ENCODE measurements around the gene KCTD18. TPM values are rescaled to one million over a fixed set of nuclear protein-coding genes. Genes with fewer than 3 reads are reported as not detected.

The KCTD18 gene
- total RNA-seq, 1 donor from 2014 or later: 18.5 TPM

- Mint-ChIP-seq H3K4me1 (peaks cover 29% of the 10 kb centered on the region), H3K36me3 (ENCODE audit: low read depth) (no peaks in the 10 kb centered on the region), H3K4me3 (no peak overlapping the region), H3K27ac (no peak overlapping the region), H3K9me3 (no peaks in the 10 kb centered on the region), H3K27me3 (no peaks in the 10 kb centered on the region)
- intact Hi-C loops (cut with micrococcal nuclease): loop anchor here (1.0 to 5.0 kb wide), 2 partner anchors 14 to 98 kb away; no protein-coding TSS in a partner anchor
- TF ChIP-seq, protein P1, sequence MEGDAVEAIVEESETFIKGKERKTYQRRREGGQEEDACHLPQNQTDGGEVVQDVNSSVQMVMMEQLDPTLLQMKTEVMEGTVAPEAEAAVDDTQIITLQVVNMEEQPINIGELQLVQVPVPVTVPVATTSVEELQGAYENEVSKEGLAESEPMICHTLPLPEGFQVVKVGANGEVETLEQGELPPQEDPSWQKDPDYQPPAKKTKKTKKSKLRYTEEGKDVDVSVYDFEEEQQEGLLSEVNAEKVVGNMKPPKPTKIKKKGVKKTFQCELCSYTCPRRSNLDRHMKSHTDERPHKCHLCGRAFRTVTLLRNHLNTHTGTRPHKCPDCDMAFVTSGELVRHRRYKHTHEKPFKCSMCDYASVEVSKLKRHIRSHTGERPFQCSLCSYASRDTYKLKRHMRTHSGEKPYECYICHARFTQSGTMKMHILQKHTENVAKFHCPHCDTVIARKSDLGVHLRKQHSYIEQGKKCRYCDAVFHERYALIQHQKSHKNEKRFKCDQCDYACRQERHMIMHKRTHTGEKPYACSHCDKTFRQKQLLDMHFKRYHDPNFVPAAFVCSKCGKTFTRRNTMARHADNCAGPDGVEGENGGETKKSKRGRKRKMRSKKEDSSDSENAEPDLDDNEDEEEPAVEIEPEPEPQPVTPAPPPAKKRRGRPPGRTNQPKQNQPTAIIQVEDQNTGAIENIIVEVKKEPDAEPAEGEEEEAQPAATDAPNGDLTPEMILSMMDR (IDR thresholded peaks at IDR 0.05): no peak
- ChIA-PET CTCF (interaction anchor here (0.5 to 3.0 kb wide), 4 partner anchors 9 to 1196 kb away, joined by 3 to 16 read pairs (median 10); no protein-coding TSS in a partner anchor), POLR2A (interaction anchor here (1.2 kb wide), 1 partner anchor 14 kb away, joined by 5 read pairs; no protein-coding TSS in a partner anchor)
- DNase-seq (no peak), ATAC-seq (ENCODE audit: low read depth) (no peak)
Measured at GRCh38 chr2:200470230-200470629, 39.6 kb downstream of the KCTD18 start.

DNA sequence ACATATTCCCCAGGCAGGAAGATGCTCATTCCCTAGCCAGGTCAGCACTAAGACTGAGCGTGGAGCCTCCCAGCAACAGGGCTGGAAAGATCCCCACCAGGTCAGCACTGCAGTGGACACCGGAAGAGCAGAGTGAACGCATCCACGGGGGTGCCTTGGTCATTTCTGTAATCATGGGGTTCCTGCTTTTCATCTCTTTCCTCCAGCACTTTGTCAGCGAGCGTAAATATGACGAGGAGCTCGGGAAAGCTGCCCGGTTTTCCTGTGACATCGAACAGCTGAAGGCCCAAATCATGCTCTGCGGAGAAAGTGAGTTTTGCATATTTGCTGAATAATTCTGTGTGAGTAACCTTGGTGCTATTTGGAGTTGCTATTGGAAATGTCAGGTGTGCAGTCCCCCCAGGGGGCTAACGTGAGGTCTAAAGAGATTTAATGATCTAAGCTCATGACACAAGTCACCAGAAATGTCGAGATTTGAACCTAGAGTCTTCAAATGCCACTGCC is 40.1 kb downstream of the KCTD18 start:
- CTCF ChIA-PET: interaction anchor here (2.1 to 3.0 kb wide), 3 partner anchors 8 to 490 kb away, joined by 6 to 16 read pairs (median 13); no protein-coding TSS in a partner anchor
- peaks cover 29% of the 10 kb centered on the region for H3K4me1 Mint-ChIP-seq
- DNase-seq: no peak
- H3K27ac Mint-ChIP-seq: no peak overlapping the region
- no peaks in the 10 kb centered on the region for H3K36me3 Mint-ChIP-seq (ENCODE audit: low read depth)
- H3K4me3 Mint-ChIP-seq: no peak overlapping the region
- POLR2A ChIA-PET: interaction anchor here (1.2 kb wide), 1 partner anchor 13 kb away, joined by 5 read pairs; no protein-coding TSS in a partner anchor
- H3K9me3 Mint-ChIP-seq: no peaks in the 10 kb centered on the region
- TF ChIP-seq, protein P1 (IDR thresholded peaks at IDR 0.05): no peak
- no peaks in the 10 kb centered on the region for H3K27me3 Mint-ChIP-seq
- no peak for ATAC-seq (ENCODE audit: low read depth)
- intact Hi-C loops (cut with micrococcal nuclease): loop anchor here (1.0 to 5.0 kb wide), 3 partner anchors 13 to 162 kb away; partner anchors contain the start of gene SPATS2L

DNA sequence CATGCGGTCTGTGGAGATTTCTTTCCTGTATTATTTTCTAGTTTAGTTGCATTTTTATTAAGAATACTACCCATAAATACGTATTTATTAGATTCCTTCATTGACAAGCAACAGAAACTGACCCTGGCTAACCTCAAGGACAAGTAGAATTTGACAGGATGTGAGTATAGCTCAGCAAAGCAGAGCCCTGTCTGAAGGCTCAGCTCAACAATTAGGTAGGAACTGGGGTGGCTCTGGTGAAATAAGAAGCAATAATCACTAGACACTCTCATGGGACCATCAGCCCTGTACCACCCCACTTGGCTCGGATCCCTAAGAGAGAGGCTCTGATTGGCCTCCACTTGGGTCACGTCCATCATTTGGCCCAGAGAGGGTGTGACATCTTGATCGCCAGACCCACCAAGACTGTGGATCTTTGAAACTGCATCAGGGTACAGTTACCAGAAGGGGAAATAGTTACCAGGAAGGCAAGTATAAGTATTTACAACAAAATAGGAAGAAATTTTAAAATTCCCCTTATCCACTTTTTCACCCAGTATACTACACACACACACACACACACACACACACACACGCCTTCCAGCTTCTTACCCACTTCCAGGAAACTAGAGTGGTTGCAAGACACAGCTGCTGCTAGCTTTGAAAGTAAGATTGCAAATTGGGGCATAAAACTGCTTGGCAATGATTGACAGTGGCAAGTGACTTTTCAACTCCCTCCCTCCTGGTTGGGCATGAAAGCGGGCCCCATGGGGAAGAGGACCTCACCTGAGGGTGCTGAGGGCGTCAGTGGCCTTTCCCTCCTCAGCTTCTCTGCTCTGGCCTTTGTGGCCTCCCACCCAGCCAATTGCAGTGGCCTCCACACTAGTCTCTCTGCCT is 41.8 kb downstream of the KCTD18 start:
- no peaks in the 10 kb centered on the region for H3K36me3 Mint-ChIP-seq (ENCODE audit: low read depth)
- POLR2A ChIA-PET: no interaction called here
- CTCF ChIA-PET: interaction anchor here (1.5 to 1.7 kb wide), 2 partner anchors 13 to 488 kb away, joined by 5 to 6 read pairs; no protein-coding TSS in a partner anchor
- DNase-seq: no peak
- H3K4me1 Mint-ChIP-seq: peaks cover 36% of the 10 kb centered on the region
- intact Hi-C loops (cut with micrococcal nuclease): loop anchor here (5.0 kb wide), 1 partner anchor 161 kb away; the partner anchor contains the start of gene SPATS2L
- no peak overlapping the region for H3K27ac Mint-ChIP-seq
- no peaks in the 10 kb centered on the region for H3K9me3 Mint-ChIP-seq
- TF ChIP-seq, protein P1 (IDR thresholded peaks at IDR 0.05): no peak
- H3K27me3 Mint-ChIP-seq: no peaks in the 10 kb centered on the region
- H3K4me3 Mint-ChIP-seq: no peak overlapping the region
- no peak for ATAC-seq (ENCODE audit: low read depth)

DNA sequence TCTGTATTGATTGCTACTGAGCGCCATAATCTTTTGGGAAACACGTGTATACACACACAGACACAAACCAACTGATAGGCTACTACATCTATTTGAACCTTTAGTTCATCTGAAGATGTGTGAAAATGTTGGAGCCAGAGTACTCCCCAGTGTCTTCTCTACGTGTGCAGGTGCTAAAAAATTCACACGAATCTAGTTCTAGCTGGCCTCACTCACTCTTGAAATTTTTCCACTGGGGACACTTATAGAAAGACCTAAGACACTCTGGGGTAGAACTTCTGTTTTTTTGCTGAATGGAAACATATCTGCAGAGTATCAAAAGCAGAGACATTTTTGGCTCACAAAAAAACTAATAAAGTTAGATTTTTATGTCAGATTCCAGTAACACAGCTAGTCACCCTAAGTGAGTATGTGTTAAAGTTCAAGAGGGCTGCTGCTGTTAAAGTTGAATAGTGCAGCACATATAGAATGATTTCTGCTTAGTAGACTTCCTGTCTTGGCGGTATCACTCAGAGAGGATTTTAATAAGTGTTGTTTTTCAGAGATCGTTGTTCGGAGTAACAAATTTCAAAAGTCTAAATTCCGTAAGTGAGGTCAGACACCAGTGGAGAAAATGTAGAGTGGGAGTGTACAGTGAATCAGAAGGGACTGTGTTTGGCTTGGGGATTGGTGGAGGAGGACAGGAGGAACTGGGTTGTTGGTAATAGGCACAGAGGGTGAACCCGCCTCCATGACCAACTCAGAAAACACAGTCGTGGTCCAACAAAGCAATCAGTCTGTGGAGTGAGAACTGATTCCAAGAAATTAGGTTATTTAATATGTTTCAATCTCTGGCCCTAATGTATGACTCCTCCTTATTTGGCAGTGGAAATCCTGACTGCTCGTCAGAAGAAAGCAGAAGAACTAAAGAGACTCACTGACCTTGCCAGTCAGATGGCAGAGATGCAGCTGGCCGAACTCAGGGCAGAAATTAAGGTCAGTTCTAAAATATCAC is 43.1 kb downstream of the KCTD18 start:
- no peak for DNase-seq
- no peaks in the 10 kb centered on the region for H3K27me3 Mint-ChIP-seq
- peaks cover 38% of the 10 kb centered on the region for H3K4me1 Mint-ChIP-seq
- TF ChIP-seq, protein P1 (IDR thresholded peaks at IDR 0.05): no peak
- no peaks in the 10 kb centered on the region for H3K36me3 Mint-ChIP-seq (ENCODE audit: low read depth)
- ATAC-seq (ENCODE audit: low read depth): peak; percentile 70
- peak overlapping the region; percentile 62 for H3K27ac Mint-ChIP-seq
- peak overlapping the region; percentile 59 for H3K4me3 Mint-ChIP-seq
- intact Hi-C loops (cut with micrococcal nuclease): loop anchor here (5.0 kb wide), 1 partner anchor 159 kb away; the partner anchor contains the start of gene SPATS2L
- ChIA-PET POLR2A (no interaction called here), CTCF (interaction anchor here (1.7 kb wide), 1 partner anchor 487 kb away, joined by 5 read pairs; no protein-coding TSS in a partner anchor)
- no peaks in the 10 kb centered on the region for H3K9me3 Mint-ChIP-seq

All from activated B cell treated with CpG ODN at 0.5 μM for 24 hours (primary cell).